Putamen (tissue), 1 donor: ENCODE results near the gene MESP2.
"Not testable (repeated sequence)": the region's sequence is repeated elsewhere in the genome, so short reads cannot be mapped to it uniquely, and the experiment has no call there.

Source experiments
- DNase-seq: peaks from one replicate; pipeline ENCODE4 v3.0.0-alpha.2; 2016; ENCODE audit warnings: low spot score

Gene MESP2

GRCh38 chr15:89781891-89782618, 5.9 kb downstream of the MESP2 start:
- no peak for DNase-seq

GRCh38 chr15:89782619-89782950, 6.5 kb downstream of the MESP2 start:
- DNase-seq, result not testable (repeated sequence)

- no peak for DNase-seq
Measured at GRCh38 chr15:89783111-89783860, 7.2 kb downstream of the MESP2 start.

- DNase-seq, result no peak
Measured at GRCh38 chr15:89783861-89784685, 7.9 kb downstream of the MESP2 start.

GRCh38 chr15:89784686-89784960, 8.5 kb downstream of the MESP2 start:
- no peak for DNase-seq

GRCh38 chr15:89785064-89785773, 9.1 kb downstream of the MESP2 start:
- no peak for DNase-seq

- no peak for DNase-seq
Measured at GRCh38 chr15:89785774-89786140, 9.6 kb downstream of the MESP2 start.

GRCh38 chr15:89787944-89788343, 11.8 kb downstream of the MESP2 start:
- no peak for DNase-seq

GRCh38 chr15:89788585-89788984, 12.5 kb downstream of the MESP2 start:
- DNase-seq, result not testable (repeated sequence)

- no peak for DNase-seq
Measured at GRCh38 chr15:89790206-89790605, 14.1 kb downstream of the MESP2 start.

- DNase-seq, result no peak
Measured at GRCh38 chr15:89790661-89791060, 14.5 kb downstream of the MESP2 start.

- no peak for DNase-seq
Measured at GRCh38 chr15:89792106-89792805, 16.1 kb downstream of the MESP2 start.

GRCh38 chr15:89794627-89795241, 18.6 kb downstream of the MESP2 start:
- no peak for DNase-seq

- DNase-seq, result no peak
Measured at GRCh38 chr15:89795996-89796395, 19.9 kb downstream of the MESP2 start.

GRCh38 chr15:89797678-89798201, 21.6 kb downstream of the MESP2 start:
- DNase-seq, result no peak

- DNase-seq, result no peak
Measured at GRCh38 chr15:89799011-89799911, 23.1 kb downstream of the MESP2 start.

- DNase-seq, result no peak
Measured at GRCh38 chr15:89799918-89800498, 23.9 kb downstream of the MESP2 start.

- DNase-seq, result no peak
Measured at GRCh38 chr15:89801471-89802195, 25.5 kb downstream of the MESP2 start.
